Neural cell (in vitro differentiated cells): ENCODE data around the gene MADCAM1. TPM values are rescaled to one million over a fixed set of nuclear protein-coding genes. Genes with fewer than 3 reads are reported as not detected.

Experiments used
- H2AFZ ChIP-seq: fragments of 200-600, 300-800 bp; sonication (generic), shearing (Covaris generic); 2 replicates; pipeline ENCODE4 v1.6.0; 2014; ENCODE audit warnings: low read depth, mild to moderate bottlenecking, antibody characterized with exemption, low read length, moderate library complexity
- H3F3A ChIP-seq: fragments of 200-600 bp; shearing (Covaris generic); 2 replicates; pipeline ENCODE4 v1.6.1; 2016; ENCODE audit warnings: mild to moderate bottlenecking, moderate library complexity, mixed read lengths, antibody characterized with exemption, low read length; ENCODE audit not compliant: insufficient read depth, poor library complexity, severe bottlenecking
- H3K27ac ChIP-seq: fragments of 200-600, 300-800 bp; sonication (generic), shearing (Covaris generic); 2 replicates; pipeline ENCODE4 v1.5.1; 2014; ENCODE audit warnings: mild to moderate bottlenecking, low read length, moderate library complexity
- H3K27me3 ChIP-seq: fragments of 300-800, 200-600 bp; sonication (generic), shearing (Covaris generic); 2 replicates; pipeline ENCODE4 v1.6.0; 2014; ENCODE audit warnings: mild to moderate bottlenecking, low read depth, low read length, moderate library complexity; ENCODE audit not compliant: insufficient read depth
- H3K36me3 ChIP-seq: fragments of 300-800, 200-600 bp; sonication (generic), shearing (Covaris generic); 2 replicates; pipeline ENCODE4 v1.5.1; 2014; ENCODE audit warnings: mild to moderate bottlenecking, antibody characterized with exemption, low read length, moderate library complexity; ENCODE audit not compliant: insufficient read depth
- H3K4me2 ChIP-seq: fragments of 300-800, 200-600 bp; sonication (generic), shearing (Covaris generic); 2 replicates; pipeline ENCODE4 v1.6.0; 2014; ENCODE audit warnings: mild to moderate bottlenecking, low read length
- H3K4me3 ChIP-seq: fragments of 300-800, 200-600 bp; sonication (generic), shearing (Covaris generic); 2 replicates; pipeline ENCODE4 v1.5.1; 2014; ENCODE audit warnings: mild to moderate bottlenecking, low read length, moderate library complexity
- H3K79me2 ChIP-seq: fragments of 200-600 bp; shearing (Covaris generic); replicated peaks from 2 replicates; pipeline ENCODE4 v1.6.0; 2014; ENCODE audit warnings: mild to moderate bottlenecking, low read length, moderate library complexity; ENCODE audit not compliant: insufficient read depth
- H3K9ac ChIP-seq: fragments of 300-800, 200-600 bp; sonication (generic), shearing (Covaris generic); 2 replicates; pipeline ENCODE4 v1.6.1; 2016; ENCODE audit warnings: mild to moderate bottlenecking, low read length, mixed read lengths
- H3K9me2 ChIP-seq: fragments of 200-600 bp; shearing (Covaris generic); 2 replicates; pipeline ENCODE4 v1.6.1; 2016; ENCODE audit warnings: mild to moderate bottlenecking, low read length, mixed read lengths; ENCODE audit not compliant: insufficient read depth
- H3K9me3 ChIP-seq: fragments of 200-600, 300-800 bp; sonication (generic), shearing (Covaris generic); 2 replicates; pipeline ENCODE4 v1.6.1; 2016; ENCODE audit warnings: mild to moderate bottlenecking, mixed run types, low read length, moderate library complexity, mixed read lengths
- H4K20me1 ChIP-seq: fragments of 200-600 bp; shearing (Covaris generic); 2 replicates; pipeline ENCODE4 v1.6.1; 2016; ENCODE audit warnings: mild to moderate bottlenecking, mixed run types; ENCODE audit not compliant: insufficient read depth
- EP300 ChIP-seq: fragments of 450-650 bp; conservative IDR thresholded peaks from 2 replicates; pipeline ENCODE4 v1.6.1; 2014; ENCODE audit warnings: antibody characterized with exemption, mild to moderate bottlenecking, moderate library complexity; ENCODE audit not compliant: poor library complexity, severe bottlenecking
- EZH2 ChIP-seq: fragments of 200-600, 300-800 bp; shearing (Covaris generic), sonication (generic); IDR thresholded peaks from 2 replicates; pipeline ENCODE4 v1.6.1; 2014; ENCODE audit warnings: antibody characterized with exemption, low read length, borderline replicate concordance, mild to moderate bottlenecking; ENCODE audit not compliant: insufficient read depth, poor library complexity, severe bottlenecking
- MXI1 ChIP-seq: fragments of 450-650 bp; conservative IDR thresholded peaks from 2 replicates; pipeline ENCODE4 v1.6.1; 2014; ENCODE audit warnings: antibody characterized with exemption, mild to moderate bottlenecking; ENCODE audit not compliant: poor library complexity, severe bottlenecking
- POLR2AphosphoS5 ChIP-seq: IDR thresholded peaks from 2 replicates; pipeline ENCODE4 v1.6.1; 2012
- RAD21 ChIP-seq: fragments of 450-650 bp; conservative IDR thresholded peaks from 2 replicates; pipeline ENCODE4 v1.6.1; 2014; ENCODE audit warnings: antibody characterized with exemption, mild to moderate bottlenecking, moderate library complexity
- SMC3 ChIP-seq: fragments of 450-650 bp; conservative IDR thresholded peaks from 2 replicates; pipeline ENCODE4 v1.6.1; 2014; ENCODE audit warnings: antibody characterized with exemption, mild to moderate bottlenecking, moderate library complexity; ENCODE audit not compliant: poor library complexity
- TAF1 ChIP-seq: IDR thresholded peaks from 2 replicates; pipeline ENCODE4 v1.6.1; 2012; ENCODE audit warnings: low read depth
- polyA plus RNA-seq: library from polyadenylated mRNA; depleted of rRNA; stranded (reverse); fragments of >200 nt; gene quantifications from 2 replicates; pipeline ENCODE4 v1.2.3, GENCODE V29; 2014
- TF ChIP-seq, protein P1 (sequence below): fragments of 450-650 bp; IDR thresholded peaks from 2 replicates; pipeline ENCODE4 v1.5.1; 2014; ENCODE audit warnings: antibody characterized with exemption, mild to moderate bottlenecking, moderate library complexity; ENCODE audit not compliant: poor library complexity, severe bottlenecking
- TF ChIP-seq, protein P2 (sequence below): IDR thresholded peaks from 2 replicates; pipeline ENCODE4 v1.6.1; 2012; ENCODE audit warnings: borderline replicate concordance

MADCAM1 gene
- polyA plus RNA-seq, 1 donor from 2014 or later, result 1.0 TPM

DNA sequence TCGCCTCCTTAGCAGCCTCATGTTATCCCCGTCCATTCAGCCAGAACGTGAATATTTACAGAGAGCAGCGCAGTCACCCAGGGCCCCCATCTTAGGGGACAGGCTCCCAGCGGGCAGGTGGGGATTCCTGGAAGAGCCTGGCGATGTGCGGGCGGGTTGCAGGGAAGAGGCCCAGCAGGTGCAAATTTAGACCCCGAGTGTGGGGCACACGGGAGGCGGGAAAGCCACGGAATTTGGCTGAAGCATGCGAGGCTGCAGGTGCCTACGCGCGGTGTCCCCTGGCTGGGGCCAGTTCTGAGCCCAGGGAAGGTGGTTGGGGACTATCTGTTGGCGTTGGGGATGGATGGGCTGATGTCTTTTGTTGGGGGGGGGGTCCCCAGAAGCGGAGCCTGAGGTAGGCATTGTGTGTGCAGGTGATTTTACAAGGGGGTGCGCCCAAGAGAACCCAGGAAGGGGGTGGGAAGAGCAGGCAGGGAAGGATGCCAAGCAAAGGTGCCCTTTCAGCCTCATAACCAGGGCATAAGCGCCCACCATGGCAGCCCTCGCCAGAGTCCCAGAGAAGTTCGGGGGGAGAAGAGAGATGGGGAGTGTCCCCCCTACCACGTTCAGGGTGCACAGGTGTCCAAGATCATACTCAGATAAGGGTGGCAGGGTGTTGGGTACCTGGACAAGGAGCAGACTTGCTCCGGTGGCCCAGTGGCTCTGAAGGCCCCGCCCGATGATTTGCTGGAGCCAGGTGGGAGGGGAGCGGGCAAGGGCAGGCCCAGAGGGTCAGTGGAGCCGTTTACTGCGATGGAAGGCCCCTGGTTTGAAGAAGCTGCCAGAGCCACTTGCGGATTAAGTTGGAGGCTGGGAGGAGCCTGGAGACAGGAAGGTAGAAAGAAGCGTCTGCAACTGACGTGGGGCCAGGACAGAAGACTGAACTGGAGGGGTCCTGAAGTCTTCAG is 12.2 kb downstream of the MADCAM1 start:
- peak overlapping the region; percentile 94 for H2AFZ ChIP-seq

DNA sequence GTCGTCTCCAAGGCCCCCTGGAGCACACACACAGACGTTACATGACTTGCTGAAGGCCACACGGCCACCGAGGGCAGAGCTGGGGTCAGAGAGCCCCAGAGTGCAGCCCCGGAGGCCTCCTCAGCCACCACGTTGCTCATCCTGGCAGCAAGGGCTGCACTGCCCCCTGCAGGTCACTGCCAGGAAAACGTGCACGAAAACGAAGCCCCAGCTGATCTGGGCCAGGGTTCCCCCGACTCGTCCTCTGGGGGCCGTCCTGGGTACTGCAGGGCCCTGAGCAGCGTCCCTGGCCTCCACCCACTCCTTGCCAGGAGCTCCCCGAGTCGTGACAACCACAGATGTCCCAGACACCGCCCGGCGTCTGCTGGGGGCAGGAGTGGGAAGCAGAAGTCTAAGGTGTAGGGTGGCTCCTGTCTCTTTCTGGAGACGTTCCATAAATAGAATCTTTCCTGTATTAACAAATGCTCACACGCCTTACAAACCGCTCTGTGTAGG is 14.4 kb downstream of the MADCAM1 start:
- H3K9ac ChIP-seq, result peak overlapping the region; percentile 82
- H3K9me2 ChIP-seq, result no peaks in the 10 kb centered on the region
- TF ChIP-seq SMC3, result peak; percentile 68
- TF ChIP-seq, protein P1, sequence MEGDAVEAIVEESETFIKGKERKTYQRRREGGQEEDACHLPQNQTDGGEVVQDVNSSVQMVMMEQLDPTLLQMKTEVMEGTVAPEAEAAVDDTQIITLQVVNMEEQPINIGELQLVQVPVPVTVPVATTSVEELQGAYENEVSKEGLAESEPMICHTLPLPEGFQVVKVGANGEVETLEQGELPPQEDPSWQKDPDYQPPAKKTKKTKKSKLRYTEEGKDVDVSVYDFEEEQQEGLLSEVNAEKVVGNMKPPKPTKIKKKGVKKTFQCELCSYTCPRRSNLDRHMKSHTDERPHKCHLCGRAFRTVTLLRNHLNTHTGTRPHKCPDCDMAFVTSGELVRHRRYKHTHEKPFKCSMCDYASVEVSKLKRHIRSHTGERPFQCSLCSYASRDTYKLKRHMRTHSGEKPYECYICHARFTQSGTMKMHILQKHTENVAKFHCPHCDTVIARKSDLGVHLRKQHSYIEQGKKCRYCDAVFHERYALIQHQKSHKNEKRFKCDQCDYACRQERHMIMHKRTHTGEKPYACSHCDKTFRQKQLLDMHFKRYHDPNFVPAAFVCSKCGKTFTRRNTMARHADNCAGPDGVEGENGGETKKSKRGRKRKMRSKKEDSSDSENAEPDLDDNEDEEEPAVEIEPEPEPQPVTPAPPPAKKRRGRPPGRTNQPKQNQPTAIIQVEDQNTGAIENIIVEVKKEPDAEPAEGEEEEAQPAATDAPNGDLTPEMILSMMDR, result peak; percentile 93
- peak; percentile 72 for TF ChIP-seq RAD21
- TF ChIP-seq, protein P2, sequence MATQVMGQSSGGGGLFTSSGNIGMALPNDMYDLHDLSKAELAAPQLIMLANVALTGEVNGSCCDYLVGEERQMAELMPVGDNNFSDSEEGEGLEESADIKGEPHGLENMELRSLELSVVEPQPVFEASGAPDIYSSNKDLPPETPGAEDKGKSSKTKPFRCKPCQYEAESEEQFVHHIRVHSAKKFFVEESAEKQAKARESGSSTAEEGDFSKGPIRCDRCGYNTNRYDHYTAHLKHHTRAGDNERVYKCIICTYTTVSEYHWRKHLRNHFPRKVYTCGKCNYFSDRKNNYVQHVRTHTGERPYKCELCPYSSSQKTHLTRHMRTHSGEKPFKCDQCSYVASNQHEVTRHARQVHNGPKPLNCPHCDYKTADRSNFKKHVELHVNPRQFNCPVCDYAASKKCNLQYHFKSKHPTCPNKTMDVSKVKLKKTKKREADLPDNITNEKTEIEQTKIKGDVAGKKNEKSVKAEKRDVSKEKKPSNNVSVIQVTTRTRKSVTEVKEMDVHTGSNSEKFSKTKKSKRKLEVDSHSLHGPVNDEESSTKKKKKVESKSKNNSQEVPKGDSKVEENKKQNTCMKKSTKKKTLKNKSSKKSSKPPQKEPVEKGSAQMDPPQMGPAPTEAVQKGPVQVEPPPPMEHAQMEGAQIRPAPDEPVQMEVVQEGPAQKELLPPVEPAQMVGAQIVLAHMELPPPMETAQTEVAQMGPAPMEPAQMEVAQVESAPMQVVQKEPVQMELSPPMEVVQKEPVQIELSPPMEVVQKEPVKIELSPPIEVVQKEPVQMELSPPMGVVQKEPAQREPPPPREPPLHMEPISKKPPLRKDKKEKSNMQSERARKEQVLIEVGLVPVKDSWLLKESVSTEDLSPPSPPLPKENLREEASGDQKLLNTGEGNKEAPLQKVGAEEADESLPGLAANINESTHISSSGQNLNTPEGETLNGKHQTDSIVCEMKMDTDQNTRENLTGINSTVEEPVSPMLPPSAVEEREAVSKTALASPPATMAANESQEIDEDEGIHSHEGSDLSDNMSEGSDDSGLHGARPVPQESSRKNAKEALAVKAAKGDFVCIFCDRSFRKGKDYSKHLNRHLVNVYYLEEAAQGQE, result no peak
- TF ChIP-seq POLR2AphosphoS5, result no peak
- peak; percentile 41 for TF ChIP-seq MXI1
- TF ChIP-seq EP300, result no peak
- TF ChIP-seq TAF1, result no peak
- TF ChIP-seq EZH2, result no peak
- H3K79me2 ChIP-seq, result peaks cover 12% of the 10 kb centered on the region
- no peak overlapping the region for H3K4me2 ChIP-seq
- H3K4me3 ChIP-seq, result peak overlapping the region; percentile 44
- no peaks in the 10 kb centered on the region for H4K20me1 ChIP-seq
- H3K9me3 ChIP-seq, result no peaks in the 10 kb centered on the region
- peak overlapping the region; percentile 94 for H3K27ac ChIP-seq
- no peaks in the 10 kb centered on the region for H3K27me3 ChIP-seq
- H3F3A ChIP-seq, result no peaks in the 10 kb centered on the region
- H2AFZ ChIP-seq, result peak overlapping the region; percentile 24
- H3K36me3 ChIP-seq, result no peaks in the 10 kb centered on the region

More for the DNA sequence above, 12.2 kb downstream of the MADCAM1 start:
- Histone ChIP-seq H3K27me3 (no peaks in the 10 kb centered on the region), H3K79me2 (peaks cover 12% of the 10 kb centered on the region), H3F3A (no peaks in the 10 kb centered on the region), H3K36me3 (no peaks in the 10 kb centered on the region), H4K20me1 (no peaks in the 10 kb centered on the region), H3K9me2 (no peaks in the 10 kb centered on the region), H3K9ac (peak overlapping the region; percentile 99), H3K4me3 (peak overlapping the region; percentile 100), H3K4me2 (peak overlapping the region; percentile 82), H3K27ac (peak overlapping the region; percentile 98), H3K9me3 (no peaks in the 10 kb centered on the region)
- TF ChIP-seq POLR2AphosphoS5 (no peak), RAD21 (no peak)
- TF ChIP-seq, protein P2, result no peak
